Lung (tissue), 11 donors: ENCODE results near the gene FBXL13. TPM values are rescaled to one million over a fixed set of nuclear protein-coding genes. Genes with fewer than 3 reads are reported as not detected.
A peak's percentile ranks its signal among the peaks of the same experiment; 100 is the strongest.
"Not testable (repeated sequence)": the region's sequence is repeated elsewhere in the genome, so short reads cannot be mapped to it uniquely, and the experiment has no call there.

ENCODE experiments used
- ATAC-seq: fragments of 200-7000 bp; cut with Tn5 transposase; one replicate; pipeline ENCODE4 v1.9.1; 2020; ENCODE audit warnings: moderate number of reproducible peaks; ENCODE audit not compliant: insufficient read depth, low FRiP score
- DNase-seq, 3 donors: peaks; one replicate each; pipeline ENCODE4 v3.0.0-alpha.2; 2013 to 2017
- H3K27ac ChIP-seq, 2 donors: one replicate each; pipeline ENCODE4 v1.5.1; 2013; ENCODE audit warnings: mild to moderate bottlenecking in 2 of 2, moderate library complexity in 2 of 2, control low read depth in 1 of 2, inconsistent platforms in 1 of 2, low read depth in 1 of 2, low read length in 1 of 2
- H3K27me3 ChIP-seq, 3 donors: one replicate each; pipeline ENCODE4 v1.5.1; 2013; ENCODE audit warnings: low read length in 2 of 3; ENCODE audit not compliant: control insufficient read depth in 3 of 3, insufficient read depth in 3 of 3
- H3K36me3 ChIP-seq, 4 donors: one replicate each; pipeline ENCODE4 v1.5.1; 2013; ENCODE audit warnings: low read length in 4 of 4, mild to moderate bottlenecking in 1 of 4, moderate library complexity in 1 of 4; ENCODE audit not compliant: control insufficient read depth in 4 of 4, insufficient read depth in 4 of 4
- H3K4me1 ChIP-seq, 5 donors: one replicate each; pipeline ENCODE4 v1.5.1; 2013; ENCODE audit warnings: low read length in 5 of 5, mild to moderate bottlenecking in 2 of 5, moderate library complexity in 1 of 5; ENCODE audit not compliant: control insufficient read depth in 5 of 5, insufficient read depth in 5 of 5
- H3K4me3 ChIP-seq: one replicate; pipeline ENCODE4 v1.5.1; 2013; ENCODE audit warnings: mild to moderate bottlenecking, control low read depth, moderate library complexity
- H3K9ac ChIP-seq, 2 donors: one replicate each; pipeline ENCODE4 v1.5.1; 2013; ENCODE audit warnings: low read length in 2 of 2, control low read depth in 1 of 2; ENCODE audit not compliant: insufficient read depth in 1 of 2
- H3K9me3 ChIP-seq, 4 donors: one replicate each; pipeline ENCODE4 v1.5.1; 2013; ENCODE audit warnings: low read length in 3 of 4, mild to moderate bottlenecking in 1 of 4, moderate library complexity in 1 of 4; ENCODE audit not compliant: control insufficient read depth in 4 of 4, insufficient read depth in 3 of 4
- WGBS, 2 donors: extraction: QIAGEN DNeasy Blood & Tissue Kit; methylation state at CpG; one replicate each; pipeline ENCODE4 v1.1.7; 2013; 5-methylcytosine and 5-hydroxymethylcytosine counted together
- polyA plus RNA-seq, 2 donors: library from polyadenylated mRNA; stranded (reverse); fragments of 200-250 nt; gene quantifications; one replicate each; pipeline ENCODE4 v1.2.1, GENCODE V29; 2013
- small RNA-seq: library from RNA; depleted of rRNA; stranded (forward); fragments of <200 nt; gene quantifications from one replicate; pipeline ENCODE3, GENCODE V24; 2014; ENCODE audit warnings: low replicate concordance
- total RNA-seq, 2 donors: library from RNA; depleted of rRNA in 1 of 2; stranded (reverse); fragments of >200 nt in 1 of 2; gene quantifications; one replicate each; pipeline ENCODE4 v1.2.1, GENCODE V29; 2014 to 2021
- donor health status: Bipolar disorder and iron deficiency.
- donor health status: healthy.
- donor health status: DM: yes; HTN: yes; CAD: no.

Gene FBXL13
- total and polyA plus RNA-seq, 4 donors = 0.61 to 12.3 (median 3.7) TPM

DNA sequence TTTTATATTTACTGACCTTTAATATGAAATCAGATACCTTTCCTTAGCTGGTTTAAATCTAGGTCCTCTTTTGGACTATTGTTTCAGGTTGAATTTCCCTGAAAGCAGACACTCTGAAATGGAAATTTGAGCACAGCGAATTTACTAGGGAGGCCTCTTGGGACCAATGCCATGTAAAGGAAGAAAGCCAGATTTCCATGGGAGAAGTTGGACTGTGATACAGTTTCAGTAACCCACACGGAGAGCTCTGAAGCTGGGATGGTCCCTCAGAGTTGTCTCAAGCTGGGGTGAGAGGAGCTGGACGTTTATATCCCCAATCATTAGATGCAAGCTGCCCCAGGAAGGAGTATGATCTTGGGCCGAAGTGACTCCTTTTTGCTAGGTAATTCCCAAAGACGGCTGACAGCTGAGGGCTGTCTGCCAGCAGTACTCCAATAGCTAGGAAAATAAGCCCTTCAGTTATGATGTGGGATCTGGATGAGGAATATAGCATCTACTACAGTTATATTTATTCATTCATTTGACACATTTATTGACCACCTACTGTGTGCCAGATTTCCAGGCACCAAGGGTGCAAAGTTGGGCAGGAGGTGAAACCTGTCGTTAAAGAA is 311.2 kb downstream of the FBXL13 start:
- H3K9me3 ChIP-seq, ATAC-seq, H3K4me3 ChIP-seq, H3K27me3 ChIP-seq, H3K9ac ChIP-seq, H3K4me1 ChIP-seq, H3K27ac ChIP-seq, H3K36me3 ChIP-seq: not testable (repeated sequence)
- WGBS, 2 donors = 57 to 88% methylated on average over 6 of the region's 6 CpGs
- DNase-seq = peak; percentile 32 to 69 (median 63)

Small RNA genes within 50 kb of the gene (small RNA-seq; reads per million reads assigned to genes)
- gene RNU6-1136P = not detected

Other genes starting within 250 kb of the FBXL13 start
- 10 to 100 TPM in 1 of 2 donors, 1 to 10 TPM in 1; 3.2 to 81.6 TPM for gene LRRC17, start 161.8 kb downstream of the FBXL13 start, total RNA-seq
- 1 to 10 TPM in 1 of 2 donors, under 1 TPM in 1; 0.63 to 1.1 TPM for gene LRRC17, start 161.8 kb downstream of the FBXL13 start, polyA plus RNA-seq
- 10 to 100 TPM; 33.6 to 39.4 TPM for gene ARMC10, start 344 bp upstream of the FBXL13 start, total RNA-seq
- gene ARMC10, start 344 bp upstream of the FBXL13 start, polyA plus RNA-seq = 10 to 100 TPM; 22.2 to 23.1 TPM
- gene NAPEPLD, start 74.3 kb upstream of the FBXL13 start, total RNA-seq = 10 to 100 TPM; 12.9 to 37.0 TPM
- gene NAPEPLD, start 74.3 kb upstream of the FBXL13 start, polyA plus RNA-seq = 1 to 10 TPM; 2.9 to 4.8 TPM
- gene PMPCB, start 222.6 kb upstream of the FBXL13 start, total RNA-seq = 10 to 100 TPM; 38.8 to 78.1 TPM
- 10 to 100 TPM; 44.2 to 51.9 TPM for gene PMPCB, start 222.6 kb upstream of the FBXL13 start, polyA plus RNA-seq